HEK293T (cell line): ENCODE results near the gene TENM3.

ENCODE experiments used
- CTCF ChIA-PET: fragments of 350-600 bp; formaldehyde crosslinking; extraction: SDS; loops from one replicate; lab custom pipeline; 2021; ENCODE audit warnings: antibody characterized with exemption, inconsistent platforms; lab: Yijun Ruan, JAX
- POLR2A ChIA-PET: fragments of 350-600 bp; formaldehyde crosslinking; extraction: SDS; loops from one replicate; lab custom pipeline; 2020; ENCODE audit warnings: antibody characterized with exemption, inconsistent platforms; lab: Yijun Ruan, JAX
- DNase-seq: peaks from one replicate; pipeline ENCODE4 v3.0.0; 2012; ENCODE audit warnings: mixed read lengths; ENCODE audit errors: extremely low spot score
- ARNT ChIP-seq: fragments of 450-650 bp; IDR thresholded peaks from 2 replicates; pipeline ENCODE4 v1.6.1; 2017; ENCODE audit warnings: mild to moderate bottlenecking
- BHLHE40 ChIP-seq: fragments of 450-650 bp; IDR thresholded peaks from 2 replicates; pipeline ENCODE4 v1.6.1; 2016; ENCODE audit warnings: mild to moderate bottlenecking, moderate library complexity, borderline replicate concordance
- CTBP1 ChIP-seq: fragments of 450-650 bp; IDR thresholded peaks from 2 replicates; pipeline ENCODE4 v1.6.1; 2016; ENCODE audit warnings: borderline replicate concordance
- ELF4 ChIP-seq: fragments of 450-650 bp; IDR thresholded peaks from 2 replicates; pipeline ENCODE4 v1.6.1; 2017; ENCODE audit warnings: antibody characterized with exemption
- FOXA1 ChIP-seq: fragments of 450-650 bp; IDR thresholded peaks from 2 replicates; pipeline ENCODE4 v1.6.1; 2016; ENCODE audit warnings: mild to moderate bottlenecking
- FOXK2 ChIP-seq: fragments of 450-650 bp; IDR thresholded peaks from 2 replicates; pipeline ENCODE4 v1.6.1; 2016; ENCODE audit warnings: mild to moderate bottlenecking
- FOXM1 ChIP-seq: fragments of 450-650 bp; IDR thresholded peaks from 2 replicates; pipeline ENCODE4 v1.6.1; 2017; ENCODE audit warnings: mild to moderate bottlenecking, borderline replicate concordance
- HDGF ChIP-seq: fragments of 450-650 bp; IDR thresholded peaks from 2 replicates; pipeline ENCODE4 v1.6.1; 2017; ENCODE audit warnings: antibody characterized with exemption, borderline replicate concordance
- L3MBTL2 ChIP-seq: fragments of 450-650 bp; conservative IDR thresholded peaks from 2 replicates; pipeline ENCODE4 v1.6.1; 2016; ENCODE audit warnings: mild to moderate bottlenecking
- LEF1 ChIP-seq: fragments of 450-650 bp; IDR thresholded peaks from 2 replicates; pipeline ENCODE4 v1.6.1; 2017; ENCODE audit warnings: mild to moderate bottlenecking, borderline replicate concordance
- NFRKB ChIP-seq: fragments of 450-650 bp; IDR thresholded peaks from 2 replicates; pipeline ENCODE4 v1.6.1; 2016; ENCODE audit warnings: mild to moderate bottlenecking, moderate library complexity
- PKNOX1 ChIP-seq: fragments of 450-650 bp; IDR thresholded peaks from 2 replicates; pipeline ENCODE4 v1.6.1; 2016
- SP1 ChIP-seq: fragments of 450-650 bp; IDR thresholded peaks from 2 replicates; pipeline ENCODE4 v1.6.1; 2017
- SUZ12 ChIP-seq: fragments of 450-650 bp; IDR thresholded peaks from 2 replicates; pipeline ENCODE4 v1.6.1; 2016; ENCODE audit warnings: mild to moderate bottlenecking
- TARDBP ChIP-seq: fragments of 450-650 bp; IDR thresholded peaks from 2 replicates; pipeline ENCODE4 v1.6.1; 2016
- ZNF384 ChIP-seq: fragments of 450-650 bp; IDR thresholded peaks from 2 replicates; pipeline ENCODE4 v1.6.1; 2016

The TENM3 gene

GRCh38 chr4:182804131-182804530, 560.9 kb downstream of the TENM3 start:
- CTCF ChIA-PET = no interaction called here
- TF ChIP-seq NFRKB (no peak), TARDBP (no peak), ZNF384 (no peak), L3MBTL2 (no peak), BHLHE40 (no peak), FOXK2 (no peak), PKNOX1 (no peak), FOXM1 (no peak), SUZ12 (no peak), SP1 (no peak)
- POLR2A ChIA-PET = no interaction called here
- no peak for DNase-seq

GRCh38 chr4:182805321-182805720, 562.1 kb downstream of the TENM3 start:
- ChIA-PET CTCF (interaction anchor here (0.6 to 1.7 kb wide), 17 partner anchors 10 to 1277 kb away, joined by 3 to 5 read pairs (median 3); no protein-coding TSS in a partner anchor), POLR2A (interaction anchor here (0.6 kb wide), 1 partner anchor 502 kb away, joined by 3 read pairs; no protein-coding TSS in a partner anchor)
- DNase-seq = no peak
- no peak for TF ChIP-seq NFRKB
- TF ChIP-seq ELF4 = no peak
- no peak for TF ChIP-seq LEF1
- no peak for TF ChIP-seq ZNF384
- TF ChIP-seq FOXK2 = no peak
- TF ChIP-seq FOXM1 = no peak
- TF ChIP-seq CTBP1 = no peak
- no peak for TF ChIP-seq TARDBP
- TF ChIP-seq L3MBTL2 = no peak
- no peak for TF ChIP-seq SUZ12
- no peak for TF ChIP-seq ARNT

- TF ChIP-seq FOXK2 (no peak), ZNF384 (no peak), ELF4 (no peak), LEF1 (no peak), CTBP1 (no peak), BHLHE40 (no peak), HDGF (no peak), SUZ12 (no peak), SP1 (no peak), TARDBP (no peak), FOXM1 (no peak), PKNOX1 (no peak), NFRKB (no peak), ARNT (no peak), L3MBTL2 (no peak), FOXA1 (no peak)
- ChIA-PET POLR2A (no interaction called here), CTCF (interaction anchor here (0.6 to 1.7 kb wide), 20 partner anchors 10 to 1828 kb away, joined by 3 to 5 read pairs (median 3); no protein-coding TSS in a partner anchor)
- no peak for DNase-seq
Observed at GRCh38 chr4:182805750-182806149, 562.5 kb downstream of the TENM3 start.

GRCh38 chr4:182806259-182807252, 563.4 kb downstream of the TENM3 start:
- POLR2A ChIA-PET = no interaction called here
- CTCF ChIA-PET = interaction anchor here (0.6 to 1.7 kb wide), 20 partner anchors 11 to 1829 kb away, joined by 3 to 5 read pairs (median 3); no protein-coding TSS in a partner anchor
- peak; percentile 70 for DNase-seq
- TF ChIP-seq CTBP1 = no peak
- TF ChIP-seq FOXK2 = no peak
- TF ChIP-seq NFRKB = no peak
- no peak for TF ChIP-seq TARDBP
- no peak for TF ChIP-seq SP1
- TF ChIP-seq FOXM1 = no peak
- no peak for TF ChIP-seq LEF1
- TF ChIP-seq FOXA1 = no peak
- no peak for TF ChIP-seq BHLHE40
- TF ChIP-seq ELF4 = no peak
- no peak for TF ChIP-seq PKNOX1
- TF ChIP-seq ARNT = no peak
- TF ChIP-seq ZNF384 = no peak
- no peak for TF ChIP-seq SUZ12
- no peak for TF ChIP-seq HDGF
- TF ChIP-seq L3MBTL2 = no peak

GRCh38 chr4:182807346-182807745, 564.1 kb downstream of the TENM3 start:
- TF ChIP-seq L3MBTL2 (no peak), LEF1 (no peak), TARDBP (no peak), SUZ12 (no peak), CTBP1 (no peak), BHLHE40 (no peak), ELF4 (no peak), ZNF384 (no peak), ARNT (no peak), FOXK2 (no peak), HDGF (no peak), NFRKB (no peak), SP1 (no peak), FOXA1 (no peak), PKNOX1 (no peak), FOXM1 (no peak)
- no peak for DNase-seq
- CTCF ChIA-PET = no interaction called here
- POLR2A ChIA-PET = no interaction called here
